ENCODE data around the gene LAMC2.

LAMC2 gene

GRCh38 chr1:183237046-183237445 is 51.0 kb downstream of the LAMC2 start:
- TF ChIP-seq TAF1 (IDR thresholded peaks at IDR 0.05; ENCODE audit: borderline replicate concordance, insufficient read depth, low read length), result no peak
- no peak for TF ChIP-seq POLR2AphosphoS5 (IDR thresholded peaks at IDR 0.05; ENCODE audit: low read depth, low read length)
- TF ChIP-seq FOXP2 (optimal IDR thresholded peaks at IDR 0.05; ENCODE audit: borderline replicate concordance, extremely low read depth, extremely low read length, insufficient read depth), result no peak
- TF ChIP-seq SIN3A (IDR thresholded peaks at IDR 0.05; ENCODE audit: borderline replicate concordance, insufficient read depth, low read length), result no peak
- no peak for TF ChIP-seq REST (IDR thresholded peaks at IDR 0.05; ENCODE audit: insufficient read depth in 1 of 2, low read depth in 2 of 2, low read length in 2 of 2)

- no peak for TF ChIP-seq FOXP2 (optimal IDR thresholded peaks at IDR 0.05; ENCODE audit: borderline replicate concordance, extremely low read depth, extremely low read length, insufficient read depth)
Observed at GRCh38 chr1:183238071-183238470, 52.0 kb downstream of the LAMC2 start.

GRCh38 chr1:183239220-183239742 is 53.2 kb downstream of the LAMC2 start:
- TF ChIP-seq SIN3A (IDR thresholded peaks at IDR 0.05; ENCODE audit: borderline replicate concordance, insufficient read depth, low read length), result no peak
- no peak for TF ChIP-seq POLR2AphosphoS5 (IDR thresholded peaks at IDR 0.05; ENCODE audit: low read depth, low read length)
- TF ChIP-seq TAF1 (IDR thresholded peaks at IDR 0.05; ENCODE audit: borderline replicate concordance, insufficient read depth, low read length), result no peak
- no peak for TF ChIP-seq REST (IDR thresholded peaks at IDR 0.05; ENCODE audit: insufficient read depth in 1 of 2, low read depth in 2 of 2, low read length in 2 of 2)

- TF ChIP-seq TAF1 (IDR thresholded peaks at IDR 0.05; ENCODE audit: borderline replicate concordance, insufficient read depth, low read length) (no peak), POLR2AphosphoS5 (IDR thresholded peaks at IDR 0.05; ENCODE audit: low read depth, low read length) (no peak), FOXP2 (optimal IDR thresholded peaks at IDR 0.05; ENCODE audit: borderline replicate concordance, extremely low read depth, extremely low read length, insufficient read depth) (no peak), SIN3A (IDR thresholded peaks at IDR 0.05; ENCODE audit: borderline replicate concordance, insufficient read depth, low read length) (no peak), REST (IDR thresholded peaks at IDR 0.05; ENCODE audit: insufficient read depth in 1 of 2, low read depth in 2 of 2, low read length in 2 of 2) (no peak)
Observed at GRCh38 chr1:183239793-183240525, 53.9 kb downstream of the LAMC2 start.

GRCh38 chr1:183240526-183240825 is 54.4 kb downstream of the LAMC2 start:
- TF ChIP-seq SIN3A (IDR thresholded peaks at IDR 0.05; ENCODE audit: borderline replicate concordance, insufficient read depth, low read length), result no peak
- TF ChIP-seq TAF1 (IDR thresholded peaks at IDR 0.05; ENCODE audit: borderline replicate concordance, insufficient read depth, low read length), result no peak
- TF ChIP-seq POLR2AphosphoS5 (IDR thresholded peaks at IDR 0.05; ENCODE audit: low read depth, low read length), result no peak
- no peak for TF ChIP-seq FOXP2 (optimal IDR thresholded peaks at IDR 0.05; ENCODE audit: borderline replicate concordance, extremely low read depth, extremely low read length, insufficient read depth)
- TF ChIP-seq REST (IDR thresholded peaks at IDR 0.05; ENCODE audit: insufficient read depth in 1 of 2, low read depth in 2 of 2, low read length in 2 of 2), result no peak

Data from PFSK-1 (cell line).